Activated T-cell treated with anti-CD3 and anti-CD28 coated beads for 4 hours (primary cell): ENCODE measurements around the gene TMEM139.

Source experiments
- DNase-seq: peaks from one replicate; pipeline ENCODE4 v3.0.0-alpha.2; 2020

The TMEM139 gene

DNA sequence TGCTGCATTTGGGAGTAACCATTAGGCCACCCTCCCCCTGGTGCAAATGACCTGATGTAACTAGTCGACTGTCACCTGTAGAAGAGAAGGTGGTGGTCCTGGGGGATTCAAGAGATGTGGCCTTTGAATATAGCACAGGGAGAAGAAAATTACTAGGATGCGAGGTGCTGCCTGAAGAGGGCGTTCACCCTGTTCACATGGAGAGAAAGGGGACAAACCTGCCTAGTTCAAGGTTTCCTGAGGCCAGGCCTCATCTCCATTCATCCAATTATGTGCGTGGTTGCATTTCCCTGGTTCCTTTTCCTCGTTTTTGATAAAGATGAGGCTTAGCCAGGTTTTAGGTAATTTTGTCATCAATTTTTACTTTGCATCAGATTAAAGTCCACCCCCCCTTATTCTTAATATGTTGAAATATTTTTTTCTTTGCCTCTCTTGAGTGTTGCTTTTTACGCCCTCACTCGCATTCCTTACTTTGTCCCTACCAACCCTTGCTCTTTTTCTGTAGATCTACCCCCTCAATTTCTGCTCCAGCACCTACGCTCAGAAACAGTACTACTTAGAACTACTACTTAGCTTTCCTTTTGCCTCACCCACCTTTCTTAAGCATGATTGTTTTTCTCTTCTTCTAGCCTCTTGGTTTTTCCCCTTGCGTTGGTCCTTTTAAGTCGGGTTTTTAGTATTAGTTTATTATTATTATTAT is 44.9 kb downstream of the TMEM139 start:
- DNase-seq, result no peak

DNA sequence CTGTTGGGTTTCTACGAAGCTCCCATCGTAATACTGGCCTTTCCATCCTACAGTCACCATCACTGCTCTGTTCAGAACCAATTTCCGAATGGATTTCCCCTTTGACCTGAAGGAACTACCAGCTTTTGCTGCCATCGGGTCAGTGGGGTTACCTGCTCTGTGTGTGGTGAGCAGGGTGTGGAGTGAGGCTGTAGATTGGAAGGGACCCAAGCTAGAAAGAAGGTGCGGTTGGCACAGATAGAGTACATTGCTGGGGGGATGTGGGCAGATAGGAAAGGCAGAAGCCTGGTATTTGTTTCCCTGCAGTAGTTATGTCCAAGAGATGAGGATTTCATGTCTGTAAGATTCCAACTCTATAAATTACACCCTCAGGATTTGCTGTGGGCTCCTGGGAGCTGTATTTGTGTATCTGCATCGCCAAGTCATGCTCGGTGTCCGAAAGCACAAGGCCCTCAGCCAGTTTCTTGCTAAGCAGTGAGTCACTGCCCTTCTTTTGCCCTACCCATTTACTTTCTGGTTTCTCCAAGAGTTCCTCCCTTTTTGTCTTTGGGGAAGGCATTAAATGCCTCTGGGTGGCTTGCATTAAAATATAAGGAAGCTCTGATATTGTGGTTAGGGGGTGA is 46.5 kb downstream of the TMEM139 start:
- DNase-seq, result no peak

DNA sequence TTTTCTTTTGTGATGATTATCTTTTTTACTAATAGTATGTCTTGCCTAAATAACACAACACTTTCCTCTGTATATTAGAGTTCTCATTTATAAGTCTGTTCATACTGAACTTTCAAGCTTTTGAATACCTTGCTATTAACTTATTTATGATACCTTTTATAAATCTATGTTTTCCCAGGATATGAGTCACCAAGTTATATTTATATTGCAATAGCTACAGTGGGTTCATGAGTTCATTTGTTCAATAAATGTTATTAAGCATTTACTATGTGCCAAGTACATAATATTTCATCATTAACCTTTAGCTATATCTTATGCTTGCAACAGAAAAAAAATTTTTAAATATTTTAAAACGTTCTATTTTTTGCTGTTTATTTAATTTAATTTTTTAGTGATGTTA is 49.5 kb downstream of the TMEM139 start:
- no peak for DNase-seq

DNA sequence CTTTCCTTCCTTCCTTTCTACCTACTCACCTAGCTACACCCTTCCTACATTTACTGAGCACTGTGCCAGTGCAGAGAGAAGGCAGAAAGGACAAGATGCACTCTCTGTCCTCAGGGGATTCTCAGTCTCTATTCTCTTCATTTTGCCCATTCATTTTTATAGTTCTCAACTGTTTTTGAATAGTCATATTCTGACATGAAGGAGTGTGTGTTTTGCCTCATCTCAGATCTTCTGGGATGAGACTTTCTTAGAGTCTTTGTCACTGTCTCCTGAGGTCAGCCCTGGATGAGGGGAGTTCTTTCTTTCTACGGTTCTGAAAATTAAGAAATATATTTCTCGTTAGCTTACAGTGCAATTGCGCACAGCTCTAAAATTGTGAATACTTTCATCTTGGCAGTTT is 52.5 kb downstream of the TMEM139 start:
- no peak for DNase-seq
